SK-N-SH (cell line): Measurements from ENCODE around the gene FRY.

Experiments used
- CTCF ChIP-seq: fragments of 200-600 bp; sonication (generic); IDR thresholded peaks from 2 replicates; pipeline ENCODE4 v1.6.1; 2017; ENCODE audit warnings: antibody characterized with exemption, mild to moderate bottlenecking, moderate library complexity
- JUND ChIP-seq: IDR thresholded peaks from 2 replicates; pipeline ENCODE4 v1.4.0; 2012
- NRF1 ChIP-seq: IDR thresholded peaks from 2 replicates; pipeline ENCODE4 v1.6.1; 2012; ENCODE audit warnings: low read depth, mild to moderate bottlenecking, low read length
- RCOR1 ChIP-seq: fragments of 150-350 bp; IDR thresholded peaks from 2 replicates; pipeline ENCODE4 v1.6.1; 2017; ENCODE audit warnings: antibody characterized with exemption, low read length

DNA sequence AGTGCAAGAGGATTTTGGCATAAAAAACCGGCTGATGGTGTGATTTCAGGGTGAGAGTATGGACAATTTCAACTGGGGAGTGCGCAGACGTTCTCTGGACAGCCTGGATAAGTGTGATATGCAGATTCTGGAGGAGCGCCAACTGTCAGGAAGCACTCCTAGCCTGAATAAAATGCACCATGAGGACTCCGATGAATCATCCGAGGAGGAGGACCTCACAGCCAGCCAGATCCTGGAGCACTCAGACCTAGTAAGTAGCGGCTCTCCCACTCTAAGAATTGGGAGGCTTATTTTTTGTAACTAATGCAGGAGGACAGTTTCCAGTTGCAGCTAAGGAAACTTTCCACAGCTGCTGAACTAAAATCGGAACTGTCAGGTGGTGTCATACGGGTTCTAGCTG lies 230.0 kb downstream of the FRY start:
- TF ChIP-seq NRF1 (no peak), CTCF (no peak), RCOR1 (no peak), JUND (peak; percentile 73)
